Stimulated activated effector memory CD8-positive, alpha-beta T cell treated with anti-CD3 and anti-CD28 coated beads, Interleukin-12 subunit alpha, Interleukin-12 subunit beta, amount 100 ng/mL, for 72 hours (primary cell): ENCODE results near the gene USP47.
"Not testable (repeated sequence)": the region's sequence is repeated elsewhere in the genome, so short reads cannot be mapped to it uniquely, and the experiment has no call there.

ENCODE experiments used
- ATAC-seq: fragments of 150-1000 bp; cut with Tn5 transposase; 2 replicates; pipeline ENCODE4 v1.10.0; 2021
- DNase-seq, 2 donors: peaks; one replicate each; pipeline ENCODE4 v3.0.0; 2021 to 2022; ENCODE audit warnings: low spot score in 2 of 2
- H3K27ac Mint-ChIP-seq: one replicate; pipeline ENCODE4 v1.8.0; 2022; ENCODE audit warnings: mild to moderate bottlenecking, mixed read lengths
- H3K36me3 Mint-ChIP-seq: one replicate; pipeline ENCODE4 v1.8.0; 2022; ENCODE audit warnings: mild to moderate bottlenecking, mixed read lengths
- H3K4me1 Mint-ChIP-seq: one replicate; pipeline ENCODE4 v1.8.0; 2022; ENCODE audit warnings: mixed read lengths
- H3K4me3 Mint-ChIP-seq: one replicate; pipeline ENCODE4 v1.8.0; 2022; ENCODE audit warnings: mild to moderate bottlenecking, mixed read lengths
- H3K9me3 Mint-ChIP-seq: one replicate; pipeline ENCODE4 v1.8.0; 2022; ENCODE audit warnings: mixed read lengths

Gene USP47

GRCh38 chr11:11816511-11817314, 25.1 kb upstream of the USP47 start:
- ATAC-seq = no peak

DNA sequence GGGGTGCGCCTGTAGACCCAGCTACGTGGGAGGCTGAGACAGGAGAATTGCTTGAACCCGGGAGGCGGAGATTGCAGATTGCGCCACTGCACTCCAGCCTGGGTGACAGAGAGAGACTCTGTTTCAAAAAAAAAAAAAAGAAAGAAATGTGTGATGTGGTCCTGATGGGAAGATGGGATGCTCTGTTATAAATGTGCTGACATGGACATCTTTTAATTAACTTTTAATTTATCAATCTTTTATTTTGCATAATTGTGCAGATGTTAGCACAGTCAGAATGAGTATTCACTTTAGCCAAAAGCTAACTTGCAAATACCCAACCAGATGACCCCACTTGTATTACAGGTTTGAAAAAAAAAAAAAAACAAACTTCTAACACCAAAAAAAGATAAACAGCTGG, 23.8 kb upstream of the USP47 start:
- Mint-ChIP-seq H3K4me3 (no peak overlapping the region), H3K9me3 (no peaks in the 10 kb centered on the region), H3K27ac (no peak overlapping the region), H3K4me1 (no peaks in the 10 kb centered on the region), H3K36me3 (no peaks in the 10 kb centered on the region)
- DNase-seq = no peak
- no peak for ATAC-seq

More at GRCh38 chr11:11816511-11817314, 25.1 kb upstream of the USP47 start:
- no peak for DNase-seq
- no peaks in the 10 kb centered on the region for H3K9me3 Mint-ChIP-seq
- no peaks in the 10 kb centered on the region for H3K36me3 Mint-ChIP-seq
- no peaks in the 10 kb centered on the region for H3K4me1 Mint-ChIP-seq
- no peak overlapping the region for H3K4me3 Mint-ChIP-seq
- H3K27ac Mint-ChIP-seq = no peak overlapping the region

DNA sequence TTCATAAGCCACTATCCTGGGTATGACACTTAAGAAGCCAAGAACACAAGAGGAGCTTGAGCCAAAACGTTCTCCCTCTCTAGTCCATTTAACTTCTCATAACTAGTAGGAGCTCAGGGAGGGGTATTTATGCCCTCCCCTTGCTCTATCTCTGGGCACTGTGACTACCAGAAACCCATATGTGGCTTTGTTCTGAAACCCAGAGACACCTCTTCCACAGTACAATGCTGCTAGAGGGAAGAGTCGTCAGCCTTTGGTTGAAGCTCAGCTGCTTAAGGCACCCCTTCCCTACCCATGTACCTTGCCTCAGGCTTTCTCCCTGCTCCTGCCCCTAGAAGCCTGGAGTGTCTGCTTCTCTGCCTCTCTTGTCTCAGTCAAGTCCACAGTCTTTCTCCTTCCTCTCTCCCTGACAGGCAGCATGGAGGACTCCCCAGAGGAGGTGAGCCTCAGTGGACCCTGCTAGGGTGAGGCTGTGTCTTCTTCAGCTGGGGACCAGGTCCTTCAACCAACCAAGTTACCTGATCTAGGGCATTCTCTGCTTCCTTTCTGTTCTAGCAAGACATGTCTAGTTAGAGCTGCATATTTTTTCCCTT, 23.1 kb upstream of the USP47 start:
- Mint-ChIP-seq H3K36me3 (no peaks in the 10 kb centered on the region), H3K4me3 (no peak overlapping the region), H3K4me1 (no peaks in the 10 kb centered on the region), H3K9me3 (no peaks in the 10 kb centered on the region), H3K27ac (no peak overlapping the region)
- DNase-seq (no peak), ATAC-seq (no peak)

- DNase-seq (no peak), ATAC-seq (no peak)
- H3K9me3 Mint-ChIP-seq = no peaks in the 10 kb centered on the region
- no peaks in the 10 kb centered on the region for H3K36me3 Mint-ChIP-seq
- H3K27ac Mint-ChIP-seq = no peak overlapping the region
- no peaks in the 10 kb centered on the region for H3K4me1 Mint-ChIP-seq
- no peak overlapping the region for H3K4me3 Mint-ChIP-seq
Observed at GRCh38 chr11:11821899-11822298, 19.9 kb upstream of the USP47 start.

DNA sequence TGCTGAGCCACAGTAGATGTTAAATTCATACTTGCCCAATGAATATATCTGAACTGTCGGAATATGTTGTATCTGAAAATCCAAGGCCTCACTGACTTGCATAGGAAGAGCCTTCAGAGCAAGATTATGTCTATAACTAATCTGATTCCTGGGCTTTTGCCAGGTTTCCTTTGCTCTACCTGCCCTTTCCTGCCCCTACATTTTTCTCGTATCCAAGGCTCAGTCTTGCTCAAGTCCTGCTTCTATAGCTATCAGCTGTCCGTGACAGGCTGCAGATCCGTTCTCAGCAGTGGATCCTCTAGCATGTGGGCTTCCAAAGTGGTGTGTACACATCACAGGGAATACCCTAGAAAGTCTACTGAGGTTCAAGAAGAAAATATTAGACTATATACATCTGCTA, 18.8 kb upstream of the USP47 start:
- Mint-ChIP-seq H3K4me1 (no peaks in the 10 kb centered on the region), H3K27ac (no peak overlapping the region), H3K9me3 (no peaks in the 10 kb centered on the region), H3K4me3 (no peak overlapping the region), H3K36me3 (no peaks in the 10 kb centered on the region)
- DNase-seq (no peak), ATAC-seq (no peak)

GRCh38 chr11:11826260-11826659, 15.5 kb upstream of the USP47 start:
- no peak for DNase-seq
- Mint-ChIP-seq H3K9me3 (no peaks in the 10 kb centered on the region), H3K4me1 (no peaks in the 10 kb centered on the region), H3K4me3 (no peak overlapping the region), H3K36me3 (no peaks in the 10 kb centered on the region), H3K27ac (no peak overlapping the region)
- ATAC-seq = no peak

GRCh38 chr11:11827272-11827671, 14.5 kb upstream of the USP47 start:
- Mint-ChIP-seq H3K4me3 (no peak overlapping the region), H3K27ac (no peak overlapping the region), H3K36me3 (no peaks in the 10 kb centered on the region), H3K4me1 (no peaks in the 10 kb centered on the region), H3K9me3 (no peaks in the 10 kb centered on the region)
- ATAC-seq = no peak
- no peak for DNase-seq

- H3K4me3 Mint-ChIP-seq, H3K9me3 Mint-ChIP-seq, ATAC-seq, DNase-seq, H3K36me3 Mint-ChIP-seq, H3K4me1 Mint-ChIP-seq, H3K27ac Mint-ChIP-seq: not testable (repeated sequence)
Observed at GRCh38 chr11:11831406-11831805, 10.4 kb upstream of the USP47 start.

- no peaks in the 10 kb centered on the region for H3K9me3 Mint-ChIP-seq
- no peaks in the 10 kb centered on the region for H3K4me1 Mint-ChIP-seq
- no peak for ATAC-seq
- no peak for DNase-seq
- H3K4me3 Mint-ChIP-seq = no peak overlapping the region
- H3K27ac Mint-ChIP-seq = no peak overlapping the region
- no peaks in the 10 kb centered on the region for H3K36me3 Mint-ChIP-seq
Observed at GRCh38 chr11:11836676-11837231, 5.0 kb upstream of the USP47 start.

GRCh38 chr11:11839718-11840117, 2.1 kb upstream of the USP47 start:
- Mint-ChIP-seq H3K36me3 (no peaks in the 10 kb centered on the region), H3K27ac (no peak overlapping the region), H3K4me1 (no peaks in the 10 kb centered on the region), H3K9me3 (no peaks in the 10 kb centered on the region), H3K4me3 (no peak overlapping the region)
- ATAC-seq (no peak), DNase-seq (no peak)

- H3K36me3 Mint-ChIP-seq = no peaks in the 10 kb centered on the region
- DNase-seq (no peak), ATAC-seq (peak; percentile 24)
- no peak overlapping the region for H3K27ac Mint-ChIP-seq
- H3K9me3 Mint-ChIP-seq = no peaks in the 10 kb centered on the region
- H3K4me3 Mint-ChIP-seq = no peak overlapping the region
- H3K4me1 Mint-ChIP-seq = no peaks in the 10 kb centered on the region
Observed at GRCh38 chr11:11841116-11841722, 553 bp upstream of the USP47 start.

DNA sequence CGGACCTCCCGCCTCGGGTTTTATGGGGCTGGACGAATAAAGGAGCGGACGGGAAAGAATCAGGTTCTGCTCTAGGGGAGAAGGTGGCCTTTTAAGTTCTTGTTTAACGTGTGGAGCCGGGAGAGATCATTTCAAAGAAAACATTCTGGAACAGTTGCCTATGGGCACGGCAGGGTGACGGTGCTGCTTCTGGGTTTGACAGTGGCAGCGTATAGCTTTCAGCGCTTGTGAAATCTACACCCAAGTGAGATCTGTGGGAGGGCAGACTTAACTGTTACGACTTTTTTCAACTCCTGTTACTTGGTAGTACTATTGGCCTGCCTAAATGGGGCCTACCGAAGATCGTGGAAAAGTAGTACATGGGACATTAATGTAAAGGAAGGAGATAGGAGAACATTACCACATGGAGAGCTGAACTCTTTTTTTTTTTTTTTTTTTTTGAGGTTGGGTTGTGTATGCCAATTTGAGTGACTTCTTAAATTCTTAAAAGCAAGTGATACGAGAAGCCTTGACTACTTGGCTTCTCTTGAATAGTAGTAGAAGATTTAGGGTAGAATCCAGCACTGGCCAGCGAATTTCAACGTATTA, 743 bp downstream of the USP47 start:
- Mint-ChIP-seq H3K36me3 (peaks cover 4% of the 10 kb centered on the region), H3K4me3 (no peak overlapping the region), H3K27ac (no peak overlapping the region), H3K9me3 (no peaks in the 10 kb centered on the region), H3K4me1 (no peaks in the 10 kb centered on the region)
- ATAC-seq (peak; percentile 75), DNase-seq (no peak)

DNA sequence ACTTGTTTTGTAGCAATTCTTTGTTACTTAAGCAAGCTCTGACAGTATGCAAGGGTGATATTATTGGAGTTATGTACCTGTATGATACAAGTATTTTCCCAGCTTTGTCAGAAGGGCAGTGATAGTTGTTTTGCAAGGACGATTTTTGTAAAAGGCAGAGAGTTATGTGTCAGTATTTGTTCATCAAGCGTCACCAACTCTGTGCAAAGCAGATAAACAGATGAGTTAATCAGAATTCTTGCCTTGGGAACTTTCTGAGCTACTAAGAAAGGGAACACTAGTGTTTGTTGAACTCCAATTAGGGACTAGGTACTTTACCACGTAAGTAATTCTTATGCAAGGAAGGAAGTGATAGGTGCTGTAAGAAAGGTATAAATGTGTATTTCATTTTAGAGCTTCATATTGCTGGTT, 1.4 kb downstream of the USP47 start:
- Mint-ChIP-seq H3K4me3 (no peak overlapping the region), H3K9me3 (no peaks in the 10 kb centered on the region), H3K36me3 (peaks cover 7% of the 10 kb centered on the region), H3K27ac (no peak overlapping the region), H3K4me1 (no peaks in the 10 kb centered on the region)
- ATAC-seq (peak; percentile 47), DNase-seq (no peak)

GRCh38 chr11:11843642-11844041, 1.9 kb downstream of the USP47 start:
- peaks cover 7% of the 10 kb centered on the region for H3K36me3 Mint-ChIP-seq
- DNase-seq (no peak), ATAC-seq (no peak)
- no peak overlapping the region for H3K4me3 Mint-ChIP-seq
- no peak overlapping the region for H3K27ac Mint-ChIP-seq
- H3K9me3 Mint-ChIP-seq = no peaks in the 10 kb centered on the region
- no peaks in the 10 kb centered on the region for H3K4me1 Mint-ChIP-seq

- DNase-seq (no peak), ATAC-seq (peak; percentile 25)
- peaks cover 5% of the 10 kb centered on the region for H3K4me1 Mint-ChIP-seq
- peaks cover 7% of the 10 kb centered on the region for H3K36me3 Mint-ChIP-seq
- no peak overlapping the region for H3K27ac Mint-ChIP-seq
- H3K4me3 Mint-ChIP-seq = no peak overlapping the region
- H3K9me3 Mint-ChIP-seq = no peaks in the 10 kb centered on the region
Observed at GRCh38 chr11:11844272-11844671, 2.5 kb downstream of the USP47 start.
